Measurements from ENCODE around the gene PFDN6.
A peak's percentile ranks its signal among the peaks of the same experiment; 100 is the strongest.
"Not testable (repeated sequence)": the region's sequence is repeated elsewhere in the genome, so short reads cannot be mapped to it uniquely, and the experiment has no call there.

Gene PFDN6

GRCh38 chr6:33273924-33274902 lies 15.2 kb upstream of the PFDN6 start:
- DNase-seq (ENCODE audit: low spot score) = no peak

GRCh38 chr6:33275795-33276580 lies 13.4 kb upstream of the PFDN6 start:
- DNase-seq (ENCODE audit: low spot score) = peak; percentile 33

- no peak for DNase-seq (ENCODE audit: low spot score)
Measured at GRCh38 chr6:33276581-33276863, 12.9 kb upstream of the PFDN6 start.

- DNase-seq (ENCODE audit: low spot score) = peak; percentile 83
Measured at GRCh38 chr6:33276864-33277662, 12.3 kb upstream of the PFDN6 start, which contains the start of gene B3GALT4. B3GALT4 (plus strand) TSS chr6:33277123; CDS start chr6:33277420, 297 bp downstream.

- peak; percentile 33 for DNase-seq (ENCODE audit: low spot score)
Measured at GRCh38 chr6:33277663-33278391, 11.6 kb upstream of the PFDN6 start.

- no peak for DNase-seq (ENCODE audit: low spot score)
Measured at GRCh38 chr6:33278392-33278741, 11.0 kb upstream of the PFDN6 start.

- DNase-seq (ENCODE audit: low spot score) = no peak
Measured at GRCh38 chr6:33278810-33279209, 10.6 kb upstream of the PFDN6 start.

- DNase-seq (ENCODE audit: low spot score) = no peak
Measured at GRCh38 chr6:33279257-33279695, 10.1 kb upstream of the PFDN6 start.

- no peak for DNase-seq (ENCODE audit: low spot score)
Measured at GRCh38 chr6:33279971-33280511, 9.4 kb upstream of the PFDN6 start.

GRCh38 chr6:33280539-33280938 lies 8.9 kb upstream of the PFDN6 start:
- no peak for DNase-seq (ENCODE audit: low spot score)

GRCh38 chr6:33285214-33285613 lies 4.2 kb upstream of the PFDN6 start:
- not testable (repeated sequence) for DNase-seq (ENCODE audit: low spot score)

GRCh38 chr6:33286946-33287914 lies 2.2 kb upstream of the PFDN6 start:
- DNase-seq (ENCODE audit: low spot score) = no peak

GRCh38 chr6:33288141-33288920 lies 1.1 kb upstream of the PFDN6 start:
- DNase-seq (ENCODE audit: low spot score) = no peak

GRCh38 chr6:33289784-33290315 lies 449 bp downstream of the PFDN6 start:
- DNase-seq (ENCODE audit: low spot score) = no peak

GRCh38 chr6:33290459-33290858 lies 1.1 kb downstream of the PFDN6 start:
- no peak for DNase-seq (ENCODE audit: low spot score)

- no peak for DNase-seq (ENCODE audit: low spot score)
Measured at GRCh38 chr6:33292996-33293682, 3.7 kb downstream of the PFDN6 start.

- no peak for DNase-seq (ENCODE audit: low spot score)
Measured at GRCh38 chr6:33294086-33294823, 4.9 kb downstream of the PFDN6 start.
